HEK293T (cell line): ENCODE data around the gene CFAP61.

Experiments
- CTCF ChIA-PET: fragments of 350-600 bp; formaldehyde crosslinking; extraction: SDS; loops from one replicate; lab custom pipeline; 2021; ENCODE audit warnings: antibody characterized with exemption, inconsistent platforms; lab: Yijun Ruan, JAX
- POLR2A ChIA-PET: fragments of 350-600 bp; formaldehyde crosslinking; extraction: SDS; loops from one replicate; lab custom pipeline; 2020; ENCODE audit warnings: antibody characterized with exemption, inconsistent platforms; lab: Yijun Ruan, JAX
- DNase-seq: peaks from one replicate; pipeline ENCODE4 v3.0.0; 2012; ENCODE audit warnings: mixed read lengths; ENCODE audit errors: extremely low spot score
- ARNT ChIP-seq: fragments of 450-650 bp; IDR thresholded peaks from 2 replicates; pipeline ENCODE4 v1.6.1; 2017; ENCODE audit warnings: mild to moderate bottlenecking
- BHLHE40 ChIP-seq: fragments of 450-650 bp; IDR thresholded peaks from 2 replicates; pipeline ENCODE4 v1.6.1; 2016; ENCODE audit warnings: mild to moderate bottlenecking, moderate library complexity, borderline replicate concordance
- CTBP1 ChIP-seq: fragments of 450-650 bp; IDR thresholded peaks from 2 replicates; pipeline ENCODE4 v1.6.1; 2016; ENCODE audit warnings: borderline replicate concordance
- ELF4 ChIP-seq: fragments of 450-650 bp; IDR thresholded peaks from 2 replicates; pipeline ENCODE4 v1.6.1; 2017; ENCODE audit warnings: antibody characterized with exemption
- FOXA1 ChIP-seq: fragments of 450-650 bp; IDR thresholded peaks from 2 replicates; pipeline ENCODE4 v1.6.1; 2016; ENCODE audit warnings: mild to moderate bottlenecking
- FOXK2 ChIP-seq: fragments of 450-650 bp; IDR thresholded peaks from 2 replicates; pipeline ENCODE4 v1.6.1; 2016; ENCODE audit warnings: mild to moderate bottlenecking
- FOXM1 ChIP-seq: fragments of 450-650 bp; IDR thresholded peaks from 2 replicates; pipeline ENCODE4 v1.6.1; 2017; ENCODE audit warnings: mild to moderate bottlenecking, borderline replicate concordance
- HDGF ChIP-seq: fragments of 450-650 bp; IDR thresholded peaks from 2 replicates; pipeline ENCODE4 v1.6.1; 2017; ENCODE audit warnings: antibody characterized with exemption, borderline replicate concordance
- L3MBTL2 ChIP-seq: fragments of 450-650 bp; conservative IDR thresholded peaks from 2 replicates; pipeline ENCODE4 v1.6.1; 2016; ENCODE audit warnings: mild to moderate bottlenecking
- LEF1 ChIP-seq: fragments of 450-650 bp; IDR thresholded peaks from 2 replicates; pipeline ENCODE4 v1.6.1; 2017; ENCODE audit warnings: mild to moderate bottlenecking, borderline replicate concordance
- NFRKB ChIP-seq: fragments of 450-650 bp; IDR thresholded peaks from 2 replicates; pipeline ENCODE4 v1.6.1; 2016; ENCODE audit warnings: mild to moderate bottlenecking, moderate library complexity
- SP1 ChIP-seq: fragments of 450-650 bp; IDR thresholded peaks from 2 replicates; pipeline ENCODE4 v1.6.1; 2017
- SUZ12 ChIP-seq: fragments of 450-650 bp; IDR thresholded peaks from 2 replicates; pipeline ENCODE4 v1.6.1; 2016; ENCODE audit warnings: mild to moderate bottlenecking
- TARDBP ChIP-seq: fragments of 450-650 bp; IDR thresholded peaks from 2 replicates; pipeline ENCODE4 v1.6.1; 2016
- ZNF384 ChIP-seq: fragments of 450-650 bp; IDR thresholded peaks from 2 replicates; pipeline ENCODE4 v1.6.1; 2016
- TF ChIP-seq, protein P1 (sequence below): fragments of 450-650 bp; IDR thresholded peaks from 2 replicates; pipeline ENCODE4 v1.6.1; 2016

Gene CFAP61

GRCh38 chr20:20228351-20228750 is 176.0 kb downstream of the CFAP61 start:
- POLR2A ChIA-PET, result no interaction called here
- CTCF ChIA-PET, result no interaction called here
- TF ChIP-seq HDGF (no peak), ARNT (no peak), TARDBP (no peak)
- DNase-seq, result no peak

DNA sequence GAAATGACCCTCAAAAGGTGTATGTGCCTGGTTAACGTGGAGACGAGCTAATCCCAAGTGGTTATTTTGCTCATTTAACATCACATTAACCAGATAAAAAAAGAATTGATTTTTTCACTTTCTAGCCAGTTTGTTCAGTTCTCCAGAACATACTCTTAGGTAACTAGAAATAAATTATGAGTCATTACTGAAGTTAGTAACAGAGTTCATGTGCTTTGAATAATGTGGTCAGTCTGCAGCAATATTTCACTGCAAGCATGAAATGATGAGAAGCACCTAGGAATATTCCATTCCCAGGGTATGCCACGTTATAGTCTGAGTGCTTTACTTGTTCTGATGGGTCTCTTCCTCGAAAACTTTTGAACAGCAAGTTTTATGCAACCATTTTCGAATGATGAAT is 177.3 kb downstream of the CFAP61 start:
- ChIA-PET POLR2A (no interaction called here), CTCF (no interaction called here)
- TF ChIP-seq FOXM1 (no peak), CTBP1 (no peak), ARNT (no peak), L3MBTL2 (no peak), BHLHE40 (no peak), ZNF384 (no peak), FOXK2 (no peak), SP1 (no peak), ELF4 (no peak), LEF1 (no peak), NFRKB (no peak), TARDBP (no peak), SUZ12 (no peak), HDGF (no peak), FOXA1 (no peak)
- TF ChIP-seq, protein P1, sequence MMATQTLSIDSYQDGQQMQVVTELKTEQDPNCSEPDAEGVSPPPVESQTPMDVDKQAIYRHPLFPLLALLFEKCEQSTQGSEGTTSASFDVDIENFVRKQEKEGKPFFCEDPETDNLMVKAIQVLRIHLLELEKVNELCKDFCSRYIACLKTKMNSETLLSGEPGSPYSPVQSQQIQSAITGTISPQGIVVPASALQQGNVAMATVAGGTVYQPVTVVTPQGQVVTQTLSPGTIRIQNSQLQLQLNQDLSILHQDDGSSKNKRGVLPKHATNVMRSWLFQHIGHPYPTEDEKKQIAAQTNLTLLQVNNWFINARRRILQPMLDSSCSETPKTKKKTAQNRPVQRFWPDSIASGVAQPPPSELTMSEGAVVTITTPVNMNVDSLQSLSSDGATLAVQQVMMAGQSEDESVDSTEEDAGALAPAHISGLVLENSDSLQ, result no peak
- no peak for DNase-seq

GRCh38 chr20:20230741-20231140 is 178.4 kb downstream of the CFAP61 start:
- CTCF ChIA-PET, result no interaction called here
- TF ChIP-seq NFRKB (no peak), HDGF (no peak), LEF1 (no peak), ELF4 (no peak), FOXA1 (no peak), SUZ12 (no peak), TARDBP (no peak), ARNT (no peak), FOXM1 (no peak), BHLHE40 (no peak), ZNF384 (no peak)
- POLR2A ChIA-PET, result no interaction called here
- DNase-seq, result no peak

DNA sequence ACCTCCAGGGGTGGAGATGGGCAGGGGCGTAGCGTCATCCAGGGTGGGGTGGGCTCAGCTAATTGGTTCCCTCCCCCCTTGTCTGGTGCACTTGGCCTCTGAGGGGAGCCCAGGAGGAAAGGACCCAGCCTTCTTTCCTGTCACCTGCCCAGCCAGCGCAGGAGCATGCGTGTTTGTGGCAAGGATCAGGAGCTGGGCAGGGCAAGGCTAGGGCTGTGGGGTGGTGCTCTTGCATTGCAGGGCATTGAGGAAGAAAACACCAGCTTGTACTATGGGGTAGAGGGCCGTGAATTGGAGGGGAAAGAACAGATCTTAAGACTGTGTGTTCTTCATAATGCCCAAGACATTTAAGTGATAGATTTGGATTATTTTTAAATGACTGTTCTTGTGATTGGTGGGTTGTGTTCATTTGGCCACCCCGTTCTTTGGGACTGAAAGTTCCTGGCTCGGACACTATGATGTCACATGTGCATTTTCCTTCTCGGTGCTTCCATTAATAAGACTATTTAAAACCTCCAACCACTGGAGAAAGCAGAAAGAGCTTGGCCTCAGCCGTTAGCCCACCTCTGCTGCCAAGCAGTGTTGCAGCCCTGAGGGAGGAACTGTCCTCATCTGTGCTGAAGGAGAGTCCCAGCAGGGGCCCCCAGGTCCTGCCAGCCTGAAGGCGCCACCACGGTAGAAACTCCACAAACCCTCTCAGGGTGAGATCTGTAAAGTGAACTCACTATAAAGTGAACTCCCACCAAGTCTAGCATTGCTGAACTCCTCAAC is 179.4 kb downstream of the CFAP61 start:
- ChIA-PET CTCF (no interaction called here), POLR2A (no interaction called here)
- no peak for TF ChIP-seq TARDBP
- TF ChIP-seq FOXM1, result no peak
- TF ChIP-seq LEF1, result no peak
- no peak for DNase-seq

GRCh38 chr20:20233041-20233514 is 180.7 kb downstream of the CFAP61 start:
- POLR2A ChIA-PET, result no interaction called here
- no peak for DNase-seq
- CTCF ChIA-PET, result no interaction called here
- TF ChIP-seq SP1, result no peak
- no peak for TF ChIP-seq FOXK2
- no peak for TF ChIP-seq TARDBP
- TF ChIP-seq ELF4, result no peak
- no peak for TF ChIP-seq ZNF384
- no peak for TF ChIP-seq NFRKB
- no peak for TF ChIP-seq FOXA1

- ChIA-PET CTCF (interaction anchor here (1.2 kb wide), 1 partner anchor 19 kb away, joined by 4 read pairs; no protein-coding TSS in a partner anchor), POLR2A (no interaction called here)
- TF ChIP-seq ARNT (no peak), FOXA1 (no peak), ELF4 (no peak), SUZ12 (no peak), NFRKB (no peak), ZNF384 (no peak), CTBP1 (no peak)
- TF ChIP-seq, protein P1, result no peak
- DNase-seq, result no peak
Observed at GRCh38 chr20:20235681-20236080, 183.3 kb downstream of the CFAP61 start.

DNA sequence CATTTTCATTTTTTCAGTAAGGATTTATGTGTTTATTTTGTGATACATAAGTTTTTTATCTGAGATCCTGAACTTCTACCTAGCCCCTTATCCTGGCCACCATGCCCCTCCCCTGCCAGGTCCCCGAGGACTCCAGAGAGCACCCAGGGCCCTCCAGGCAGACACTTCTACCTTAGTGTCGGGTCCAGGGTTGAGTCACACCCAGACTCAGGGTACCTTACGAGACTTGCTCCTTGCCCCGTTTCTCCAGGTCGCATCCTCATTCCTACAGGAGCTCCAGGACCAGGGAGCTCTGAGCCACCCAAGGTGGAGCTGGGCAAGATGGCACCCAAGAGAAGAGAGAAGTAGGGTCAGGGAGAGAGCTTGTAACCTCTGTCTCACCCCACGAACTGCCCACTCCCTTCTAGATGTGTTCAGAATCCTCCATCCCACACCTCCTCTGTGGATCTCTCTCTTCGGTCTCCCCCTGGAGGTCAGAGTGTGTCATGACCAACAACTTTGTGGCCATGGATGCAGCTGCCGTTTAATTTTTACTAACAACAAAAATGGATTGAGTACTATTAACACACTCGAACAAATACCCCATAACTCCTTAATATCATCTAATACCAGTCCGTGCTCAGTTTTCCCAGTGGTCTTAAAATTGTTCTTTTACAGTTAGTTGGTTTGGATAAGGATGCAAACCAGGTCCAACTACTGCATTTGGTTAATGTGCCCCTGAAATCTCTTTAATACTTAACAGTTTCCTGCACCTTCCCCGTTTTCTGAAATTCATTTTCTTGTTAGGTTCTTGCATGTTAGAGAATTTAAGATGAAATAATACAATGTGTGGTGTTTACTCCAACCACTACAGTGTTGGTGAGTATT is 185.0 kb downstream of the CFAP61 start:
- ChIA-PET POLR2A (interaction anchor here (0.8 kb wide), 1 partner anchor 133 kb away, joined by 4 read pairs; no protein-coding TSS in a partner anchor), CTCF (interaction anchor here (0.6 to 1.6 kb wide), 13 partner anchors 9 to 178 kb away, joined by 3 to 8 read pairs (median 4); no protein-coding TSS in a partner anchor)
- peak; percentile 73 for DNase-seq
- TF ChIP-seq SUZ12, result no peak
- TF ChIP-seq LEF1, result no peak
- TF ChIP-seq CTBP1, result no peak
- TF ChIP-seq FOXA1, result no peak
- no peak for TF ChIP-seq FOXM1
- no peak for TF ChIP-seq HDGF
- no peak for TF ChIP-seq BHLHE40
- TF ChIP-seq ZNF384, result no peak
- TF ChIP-seq TARDBP, result no peak
